Fibroblast of lung (primary cell): ENCODE results near the gene NUFIP2. TPM values are rescaled to one million over a fixed set of nuclear protein-coding genes. Genes with fewer than 3 reads are reported as not detected.

Experiments
- DNase-seq, 2 donors: peaks; one replicate each; pipeline versions ENCODE4 v3.0.0 to v3.0.0-alpha.2; 2010; ENCODE audit warnings: low read depth in 2 of 2
- H2AFZ ChIP-seq: 2 replicates; pipeline ENCODE4 v1.5.1; 2012; ENCODE audit warnings: low read length, control low read depth, inconsistent platforms
- H3K27ac ChIP-seq: 2 replicates; pipeline ENCODE4 v1.5.1; 2011; ENCODE audit warnings: low read length, control low read depth; ENCODE audit not compliant: insufficient read depth
- H3K27me3 ChIP-seq: 2 replicates; pipeline ENCODE4 v1.5.1; 2011; ENCODE audit warnings: mild to moderate bottlenecking, low read length; ENCODE audit not compliant: control insufficient read depth, insufficient read depth
- H3K36me3 ChIP-seq: 2 replicates; pipeline ENCODE4 v1.5.1; 2011; ENCODE audit warnings: low read length; ENCODE audit not compliant: control insufficient read depth, insufficient read depth
- H3K4me1 ChIP-seq: 2 replicates; pipeline ENCODE4 v1.5.1; 2011; ENCODE audit warnings: low read length; ENCODE audit not compliant: control insufficient read depth, insufficient read depth; ENCODE audit errors: extremely low read depth
- H3K4me2 ChIP-seq: 2 replicates; pipeline ENCODE4 v1.5.1; 2011; ENCODE audit warnings: low read length, control low read depth; ENCODE audit not compliant: insufficient read depth; ENCODE audit errors: extremely low read depth
- H3K4me3 ChIP-seq, 4 experiments: fragments of 200-600 bp in 1 of 4; sonication (generic) in 1 of 4; replicated peaks in 1 of 4; 2 replicates each; pipeline ENCODE4 v1.5.1; 2011 to 2016; ENCODE audit warnings: low read length in 4 of 4, low read depth in 3 of 4, mild to moderate bottlenecking in 3 of 4, control low read depth in 2 of 4, inconsistent platforms in 1 of 4, mixed read lengths in 1 of 4; ENCODE audit not compliant: insufficient read depth in 1 of 4; ENCODE audit errors: control extremely low read depth in 1 of 4
- H3K79me2 ChIP-seq: 2 replicates; pipeline ENCODE4 v1.5.1; 2012; ENCODE audit warnings: mild to moderate bottlenecking, low read length, inconsistent platforms; ENCODE audit not compliant: control insufficient read depth, insufficient read depth
- H3K9ac ChIP-seq: 2 replicates; pipeline ENCODE4 v1.5.1; 2011; ENCODE audit warnings: mild to moderate bottlenecking, low read length, control low read depth; ENCODE audit not compliant: insufficient read depth
- H3K9me3 ChIP-seq: 2 replicates; pipeline ENCODE4 v1.5.1; 2012; ENCODE audit warnings: low read depth, low read length; ENCODE audit not compliant: control insufficient read depth, insufficient read depth
- H4K20me1 ChIP-seq: 2 replicates; pipeline ENCODE4 v1.5.1; 2011; ENCODE audit warnings: low read length; ENCODE audit not compliant: control insufficient read depth, insufficient read depth; ENCODE audit errors: extremely low read depth
- CTCF ChIP-seq, 2 donors: IDR thresholded peaks in 1 of 2; conservative IDR thresholded peaks in 1 of 2; 1 replicate in 1 of 2; 2 replicates in 1 of 2; pipeline ENCODE4 v1.5.1; 2011 to 2012; ENCODE audit warnings: low read length in 2 of 2, control low read depth in 1 of 2, inconsistent platforms in 1 of 2, low read depth in 1 of 2, mild to moderate bottlenecking in 1 of 2
- EZH2 ChIP-seq: IDR thresholded peaks from 2 replicates; pipeline ENCODE4 v1.5.1; 2012; ENCODE audit warnings: low read length, control low read depth, mild to moderate bottlenecking; ENCODE audit errors: missing control alignments
- polyA plus RNA-seq, 2 donors: library from polyadenylated mRNA; depleted of rRNA in 1 of 2; stranded (reverse) in 1 of 2; unstranded in 1 of 2; fragments of >200 nt; gene quantifications; 2 replicates each; pipeline ENCODE4 v1.2.1, GENCODE V29; 2011 to 2012; ENCODE audit warnings: missing spikeins in 1 of 2
- total RNA-seq: library from RNA; depleted of rRNA; stranded (reverse); fragments of >200 nt; gene quantifications from 2 replicates; pipeline ENCODE4 v1.2.1, GENCODE V29; 2014

NUFIP2 gene
- total and polyA plus RNA-seq, 2 donors (not counting 1 experiment from before 2014, with no cell fraction given), result 12.3 to 33.2 TPM

- Histone ChIP-seq H2AFZ (no peak overlapping the region), H3K4me3 (no peak overlapping the region), H3K9me3 (no peaks in the 10 kb centered on the region), H3K27ac (peak overlapping the region; percentile 48), H3K4me1 (peaks cover 27% of the 10 kb centered on the region), H4K20me1 (no peaks in the 10 kb centered on the region), H3K9ac (no peak overlapping the region), H3K4me2 (peak overlapping the region; percentile 7), H3K36me3 (no peaks in the 10 kb centered on the region), H3K27me3 (no peaks in the 10 kb centered on the region), H3K79me2 (no peaks in the 10 kb centered on the region)
- no peak for TF ChIP-seq EZH2
- no peak for TF ChIP-seq CTCF (conservative IDR thresholded peaks at IDR 0.05 in 1 of 2, IDR thresholded peaks at IDR 0.05 in 1 of 2; ENCODE audit: low read depth in 1 of 2, low read length in 2 of 2)
- DNase-seq, result no peak
These were observed 42.8 kb downstream of the NUFIP2 start for GRCh38 chr17:29251184-29251583.

- H3K4me3 ChIP-seq, result no peak overlapping the region
- no peaks in the 10 kb centered on the region for H3K9me3 ChIP-seq
- peak in 1 of 2 donors; percentile 92 for DNase-seq
- TF ChIP-seq EZH2 (no peak), CTCF (conservative IDR thresholded peaks at IDR 0.05 in 1 of 2, IDR thresholded peaks at IDR 0.05 in 1 of 2; ENCODE audit: low read depth in 1 of 2, low read length in 2 of 2) (no peak)
- no peak overlapping the region for H2AFZ ChIP-seq
- peaks cover 27% of the 10 kb centered on the region for H3K4me1 ChIP-seq
- no peaks in the 10 kb centered on the region for H3K79me2 ChIP-seq
- no peaks in the 10 kb centered on the region for H4K20me1 ChIP-seq
- H3K27me3 ChIP-seq, result no peaks in the 10 kb centered on the region
- H3K36me3 ChIP-seq, result no peaks in the 10 kb centered on the region
- H3K4me2 ChIP-seq, result peak overlapping the region; percentile 7
- H3K9ac ChIP-seq, result no peak overlapping the region
- peak overlapping the region; percentile 48 for H3K27ac ChIP-seq
These were observed 43.3 kb downstream of the NUFIP2 start for GRCh38 chr17:29250666-29251065.

GRCh38 chr17:29248845-29249244, 45.1 kb downstream of the NUFIP2 start:
- Histone ChIP-seq H4K20me1 (no peaks in the 10 kb centered on the region), H3K9ac (no peak overlapping the region), H3K4me2 (no peak overlapping the region), H3K79me2 (no peaks in the 10 kb centered on the region), H3K27me3 (no peaks in the 10 kb centered on the region), H3K4me3 (no peak overlapping the region), H3K36me3 (no peaks in the 10 kb centered on the region), H2AFZ (no peak overlapping the region), H3K27ac (no peak overlapping the region), H3K9me3 (no peaks in the 10 kb centered on the region), H3K4me1 (peaks cover 27% of the 10 kb centered on the region)
- TF ChIP-seq EZH2 (no peak), CTCF (conservative IDR thresholded peaks at IDR 0.05 in 1 of 2, IDR thresholded peaks at IDR 0.05 in 1 of 2; ENCODE audit: low read depth in 1 of 2, low read length in 2 of 2) (no peak)
- DNase-seq, result no peak
